SU-DHL-6 (cell line): ENCODE data around the gene JCAD.

ENCODE experiments used
- H2AFZ ChIP-seq: fragments of 200-600 bp; sonication (generic); 2 replicates; pipeline ENCODE4 v1.6.1; 2014; ENCODE audit warnings: low read depth, mild to moderate bottlenecking, moderate library complexity, mixed read lengths, antibody characterized with exemption, low read length; ENCODE audit not compliant: severe bottlenecking
- H3F3A ChIP-seq: fragments of 200-600 bp; shearing (Covaris generic); 2 replicates; pipeline ENCODE4 v1.6.0; 2016; ENCODE audit warnings: antibody characterized with exemption, mild to moderate bottlenecking; ENCODE audit not compliant: insufficient read depth
- H3K27ac ChIP-seq: fragments of 200-600 bp; sonication (generic); 2 replicates; pipeline ENCODE4 v1.5.1; 2016; ENCODE audit warnings: low read depth, mild to moderate bottlenecking, low read length, moderate library complexity, mixed read lengths
- H3K27me3 ChIP-seq: fragments of 200-600 bp; sonication (generic), shearing (Covaris generic); 2 replicates; pipeline ENCODE4 v1.6.0; 2014; ENCODE audit warnings: mild to moderate bottlenecking, low read length
- H3K36me3 ChIP-seq: fragments of 200-600 bp; sonication (generic); 2 replicates; pipeline ENCODE4 v1.6.1; 2014; ENCODE audit warnings: mild to moderate bottlenecking, low read length, mixed read lengths
- H3K4me2 ChIP-seq: fragments of 300-600, 200-600 bp; shearing (Covaris generic), sonication (generic); 2 replicates; pipeline ENCODE4 v1.6.0; 2014; ENCODE audit warnings: low read length, low read depth, mild to moderate bottlenecking; ENCODE audit not compliant: poor library complexity, severe bottlenecking
- H3K4me3 ChIP-seq: fragments of 200-600 bp; sonication (generic); 2 replicates; pipeline ENCODE4 v1.5.1; 2014; ENCODE audit warnings: antibody characterized with exemption, low read length, mild to moderate bottlenecking, mixed read lengths; ENCODE audit not compliant: insufficient read depth, poor library complexity, severe bottlenecking
- H3K79me2 ChIP-seq: fragments of 200-600 bp; sonication (generic); 2 replicates; pipeline ENCODE4 v1.6.1; 2014; ENCODE audit warnings: mild to moderate bottlenecking, low read length, moderate library complexity; ENCODE audit not compliant: insufficient read depth
- H3K9ac ChIP-seq: fragments of 200-600 bp; sonication (generic); 2 replicates; pipeline ENCODE4 v1.7.0; 2014; ENCODE audit warnings: mild to moderate bottlenecking, low read length
- H3K9me2 ChIP-seq: fragments of 200-600 bp; sonication (generic); replicated peaks from 2 replicates; pipeline ENCODE4 v1.6.1; 2014; ENCODE audit warnings: low read length; ENCODE audit not compliant: insufficient read depth
- H3K9me3 ChIP-seq: fragments of 200-600 bp; sonication (generic); 2 replicates; pipeline ENCODE4 v1.6.1; 2014; ENCODE audit warnings: low read length, mixed read lengths; ENCODE audit not compliant: insufficient read depth
- H4K20me1 ChIP-seq: fragments of 200-600 bp; sonication (generic); 2 replicates; pipeline ENCODE4 v1.6.1; 2014; ENCODE audit warnings: low read depth, mild to moderate bottlenecking, antibody characterized with exemption, low read length, moderate library complexity, mixed read lengths
- EZH2phosphoT487 ChIP-seq: fragments of 200-600 bp; sonication (generic), shearing (Covaris generic); conservative IDR thresholded peaks from 2 replicates; pipeline ENCODE4 v1.6.1; 2018; ENCODE audit warnings: mild to moderate bottlenecking, antibody characterized with exemption, low read length, moderate library complexity, mixed read lengths
- TF ChIP-seq, protein P1 (sequence below): fragments of 200-600 bp; sonication (generic); IDR thresholded peaks from one replicate; pipeline ENCODE4 v1.5.1; 2017; ENCODE audit warnings: antibody characterized with exemption, mild to moderate bottlenecking, low read length, moderate library complexity; ENCODE audit not compliant: insufficient read depth, poor library complexity, severe bottlenecking

Gene JCAD

DNA sequence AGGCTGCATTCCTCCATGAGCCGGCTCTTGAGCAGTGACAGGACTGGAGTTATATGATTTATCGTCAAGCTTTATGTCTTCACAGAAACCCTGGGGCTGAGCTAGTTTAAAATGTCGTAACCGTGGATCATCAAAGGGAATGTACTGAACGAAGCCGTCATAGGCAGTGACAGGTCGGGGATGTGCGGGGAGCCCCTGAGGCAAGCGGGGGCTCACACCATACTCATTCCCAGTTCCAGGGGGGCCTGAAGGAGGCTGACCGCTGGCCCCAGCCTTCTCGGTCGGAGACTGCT lies 30.7 kb downstream of the JCAD start:
- H3F3A ChIP-seq = no peaks in the 10 kb centered on the region
- H3K9me3 ChIP-seq = no peaks in the 10 kb centered on the region
- H3K27me3 ChIP-seq = no peaks in the 10 kb centered on the region
- H2AFZ ChIP-seq = no peak overlapping the region
- no peaks in the 10 kb centered on the region for H3K79me2 ChIP-seq
- no peak overlapping the region for H3K4me2 ChIP-seq
- TF ChIP-seq, protein P1, sequence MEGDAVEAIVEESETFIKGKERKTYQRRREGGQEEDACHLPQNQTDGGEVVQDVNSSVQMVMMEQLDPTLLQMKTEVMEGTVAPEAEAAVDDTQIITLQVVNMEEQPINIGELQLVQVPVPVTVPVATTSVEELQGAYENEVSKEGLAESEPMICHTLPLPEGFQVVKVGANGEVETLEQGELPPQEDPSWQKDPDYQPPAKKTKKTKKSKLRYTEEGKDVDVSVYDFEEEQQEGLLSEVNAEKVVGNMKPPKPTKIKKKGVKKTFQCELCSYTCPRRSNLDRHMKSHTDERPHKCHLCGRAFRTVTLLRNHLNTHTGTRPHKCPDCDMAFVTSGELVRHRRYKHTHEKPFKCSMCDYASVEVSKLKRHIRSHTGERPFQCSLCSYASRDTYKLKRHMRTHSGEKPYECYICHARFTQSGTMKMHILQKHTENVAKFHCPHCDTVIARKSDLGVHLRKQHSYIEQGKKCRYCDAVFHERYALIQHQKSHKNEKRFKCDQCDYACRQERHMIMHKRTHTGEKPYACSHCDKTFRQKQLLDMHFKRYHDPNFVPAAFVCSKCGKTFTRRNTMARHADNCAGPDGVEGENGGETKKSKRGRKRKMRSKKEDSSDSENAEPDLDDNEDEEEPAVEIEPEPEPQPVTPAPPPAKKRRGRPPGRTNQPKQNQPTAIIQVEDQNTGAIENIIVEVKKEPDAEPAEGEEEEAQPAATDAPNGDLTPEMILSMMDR = no peak
- no peak for TF ChIP-seq EZH2phosphoT487
- H3K9ac ChIP-seq = no peak overlapping the region
- no peaks in the 10 kb centered on the region for H4K20me1 ChIP-seq
- H3K9me2 ChIP-seq = no peaks in the 10 kb centered on the region
- H3K4me3 ChIP-seq = no peak overlapping the region
- H3K27ac ChIP-seq = no peak overlapping the region
- no peaks in the 10 kb centered on the region for H3K36me3 ChIP-seq

DNA sequence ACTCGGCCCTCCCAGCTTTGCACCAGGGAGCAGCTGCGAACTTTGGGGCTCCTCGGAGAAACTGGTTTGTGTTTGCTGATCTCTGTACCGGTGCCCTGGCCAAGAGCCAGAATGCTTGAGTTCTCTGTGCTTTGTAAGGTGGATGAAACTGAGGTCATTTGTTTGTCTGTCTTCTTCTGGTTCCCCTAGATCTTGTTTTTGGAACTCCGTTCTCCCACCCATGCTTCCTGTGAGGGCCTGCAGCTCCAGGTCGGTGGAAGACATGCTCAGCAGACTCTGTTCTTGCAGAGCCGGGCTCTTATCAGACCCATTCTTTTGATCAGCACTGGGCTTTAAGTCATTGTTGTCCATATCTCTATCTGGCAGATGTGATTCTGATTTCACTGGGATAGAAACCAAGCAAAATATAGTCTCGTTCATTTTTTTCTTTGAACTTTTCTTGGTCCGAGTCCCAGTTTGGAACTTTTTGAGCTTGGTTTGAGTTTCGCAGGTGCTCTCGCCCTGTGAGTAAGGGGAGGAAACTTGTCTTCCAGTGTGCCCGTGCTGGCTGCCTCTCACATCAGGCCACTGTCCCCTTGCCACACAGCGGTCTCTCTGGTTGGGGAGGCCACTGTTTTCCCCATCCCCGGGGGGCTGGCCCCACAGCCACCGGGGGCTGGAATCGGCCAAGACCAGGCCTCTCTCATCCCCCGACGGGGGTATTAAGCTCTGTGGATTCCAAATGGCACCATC lies 31.2 kb downstream of the JCAD start:
- Histone ChIP-seq H3K9me3 (no peaks in the 10 kb centered on the region), H3K27ac (no peak overlapping the region), H3K36me3 (no peaks in the 10 kb centered on the region), H3K9me2 (no peaks in the 10 kb centered on the region), H3K79me2 (no peaks in the 10 kb centered on the region), H3K4me3 (no peak overlapping the region), H2AFZ (no peak overlapping the region), H3K27me3 (no peaks in the 10 kb centered on the region), H4K20me1 (no peaks in the 10 kb centered on the region), H3F3A (no peaks in the 10 kb centered on the region), H3K9ac (no peak overlapping the region), H3K4me2 (no peak overlapping the region)
- TF ChIP-seq, protein P1 = no peak
- TF ChIP-seq EZH2phosphoT487 = no peak

DNA sequence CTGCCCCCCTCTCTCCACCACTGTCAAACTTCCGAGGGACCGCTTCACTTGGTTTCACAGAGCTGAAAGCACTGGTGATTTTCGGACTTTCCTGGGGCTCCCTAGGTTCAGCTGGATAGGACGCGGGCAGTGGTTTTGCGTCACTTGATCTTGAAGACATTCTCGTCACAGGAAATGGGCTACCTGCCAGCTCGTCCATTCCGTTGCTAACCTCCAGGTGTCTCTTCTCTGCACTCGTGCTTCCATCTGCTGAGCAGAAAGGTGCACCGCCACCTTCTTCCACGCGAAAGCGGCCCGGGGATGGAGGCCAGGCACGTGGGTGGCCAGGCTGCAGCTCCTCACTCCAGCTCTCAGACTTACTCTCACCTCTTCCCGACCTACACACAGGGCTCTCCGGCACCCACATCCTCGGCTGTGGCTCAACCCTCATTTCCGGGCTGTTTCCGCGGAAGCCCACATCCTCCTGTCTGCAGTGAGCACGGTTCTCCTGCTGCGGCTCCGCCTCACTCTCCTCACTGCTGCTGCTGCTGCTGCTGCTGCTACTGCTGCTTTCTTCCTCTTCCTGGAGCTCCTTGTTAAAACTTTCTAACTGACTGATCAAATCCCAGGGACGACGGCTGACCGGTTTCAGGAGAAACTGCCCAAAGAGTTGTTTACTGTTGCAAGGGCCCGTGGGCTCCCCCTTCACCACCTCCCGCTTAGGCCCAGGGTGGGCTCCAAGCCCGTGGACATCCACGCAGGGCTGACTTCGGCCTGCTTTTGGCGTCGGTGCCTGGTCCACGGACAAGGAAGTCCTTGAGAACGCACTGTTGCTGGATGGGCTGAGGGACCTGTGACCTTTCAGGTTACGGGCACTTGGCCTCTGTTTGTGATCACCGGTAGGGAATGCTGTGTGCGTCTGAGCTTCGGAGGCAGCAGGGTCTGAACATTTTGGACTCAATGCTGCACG lies 32.1 kb downstream of the JCAD start:
- H2AFZ ChIP-seq = peak overlapping the region; percentile 83
- no peaks in the 10 kb centered on the region for H3K27me3 ChIP-seq
- H3K4me2 ChIP-seq = peak overlapping the region; percentile 63
- H3K9me3 ChIP-seq = no peaks in the 10 kb centered on the region
- peak overlapping the region; percentile 41 for H3K4me3 ChIP-seq
- H3K9ac ChIP-seq = peak overlapping the region; percentile 38
- no peaks in the 10 kb centered on the region for H3K36me3 ChIP-seq
- no peaks in the 10 kb centered on the region for H3K79me2 ChIP-seq
- no peaks in the 10 kb centered on the region for H3F3A ChIP-seq
- TF ChIP-seq, protein P1 = no peak
- TF ChIP-seq EZH2phosphoT487 = no peak
- no peaks in the 10 kb centered on the region for H3K9me2 ChIP-seq
- H3K27ac ChIP-seq = no peak overlapping the region
- H4K20me1 ChIP-seq = no peaks in the 10 kb centered on the region
